HCT116 (cell line): ENCODE data around the gene POU5F1. TPM values are rescaled to one million over a fixed set of nuclear protein-coding genes. Genes with fewer than 3 reads are reported as not detected.

Experiments used
- ATAC-seq: fragments of 200-7000 bp; cut with Tn5 transposase; 2 replicates; pipeline ENCODE4 v1.9.1; 2020; ENCODE audit warnings: mild to moderate bottlenecking, moderate library complexity
- BruUV-seq: library from RNA; stranded (reverse); fragments of 400-500 nt; replicated peaks from 2 replicates; lab custom pipeline; 2021; lab: Mats Ljungman, UMichigan
- CTCF ChIA-PET: fragments of 300-600 bp; sonication (Branson Sonifier 250); formaldehyde crosslinking; loops from one replicate; lab custom pipeline; 2021; ENCODE audit warnings: antibody characterized with exemption; lab: Charles Lee
- POLR2A ChIA-PET: fragments of 300-600, 350-600 bp; sonication (Branson Sonifier 250); formaldehyde crosslinking; loops from one replicate; lab custom pipeline; 2021; ENCODE audit warnings: antibody characterized with exemption; lab: Charles Lee
- RAD21 ChIA-PET, 2 experiments: fragments of 300-600 bp; sonication (Branson Sonifier 250); formaldehyde crosslinking; loops; one replicate each; lab custom pipeline; 2023; ENCODE audit warnings: low total read pairs in 2 of 2; ENCODE audit not compliant: uncharacterized antibody in 2 of 2, unreplicated experiment in 2 of 2, low non-redundant PET in 1 of 2; lab: Charles Lee
- DNase-seq: peaks from one replicate; pipeline ENCODE4 v3.0.0-alpha.2; 2010; ENCODE audit warnings: low read depth, low spot score
- H2AFZ ChIP-seq: fragments of 200-600 bp; shearing (Covaris generic), sonication (generic); 2 replicates; pipeline ENCODE4 v1.6.1; 2017; ENCODE audit warnings: low read depth, mixed run types, mixed read lengths, antibody characterized with exemption, low read length; ENCODE audit not compliant: poor library complexity, severe bottlenecking
- H3K27ac ChIP-seq: 2 replicates; pipeline ENCODE4 v1.5.1; 2012; ENCODE audit warnings: low read depth, low read length
- H3K27me3 ChIP-seq: fragments of 200-600 bp; sonication (generic); 2 replicates; pipeline ENCODE4 v1.6.1; 2016; ENCODE audit warnings: mixed run types, low read length, mixed read lengths; ENCODE audit not compliant: insufficient read depth
- H3K36me3 ChIP-seq, 2 experiments: fragments of 200-500 bp in 1 of 2; fragments of 200-600 bp in 1 of 2; sonication (Bioruptor generic) in 1 of 2; sonication (generic) in 1 of 2; 2 replicates each; pipeline versions ENCODE4 v1.5.1 to v1.6.1; 2014 to 2016; ENCODE audit warnings: low read length in 2 of 2, inconsistent platforms in 1 of 2, mixed read lengths in 1 of 2, mixed run types in 1 of 2; ENCODE audit not compliant: insufficient read depth in 2 of 2, control insufficient read depth in 1 of 2
- H3K4me1 ChIP-seq, 2 experiments: fragments of 200-600 bp in 1 of 2; sonication (generic) in 1 of 2; 2 replicates each; pipeline versions ENCODE4 v1.5.1 to v1.6.1; 2012 to 2017; ENCODE audit warnings: low read length in 2 of 2, inconsistent platforms in 1 of 2, mild to moderate bottlenecking in 1 of 2, mixed read lengths in 1 of 2, mixed run types in 1 of 2, moderate library complexity in 1 of 2; ENCODE audit not compliant: insufficient read depth in 2 of 2, control insufficient read depth in 1 of 2
- H3K4me2 ChIP-seq: fragments of 200-600 bp; sonication (generic); 2 replicates; pipeline ENCODE4 v1.6.1; 2017; ENCODE audit warnings: mixed run types, low read length, mixed read lengths
- H3K4me3 ChIP-seq, 2 experiments: fragments of 200-600 bp in 1 of 2; sonication (generic) in 1 of 2; replicated peaks in 1 of 2; 2 replicates each; pipeline ENCODE4 v1.5.1; 2011 to 2016; ENCODE audit warnings: low read length in 2 of 2, control low read depth in 1 of 2, low read depth in 1 of 2, mild to moderate bottlenecking in 1 of 2, mixed read lengths in 1 of 2, mixed run types in 1 of 2
- H3K79me2 ChIP-seq: fragments of 200-600 bp; sonication (generic); 2 replicates; pipeline ENCODE4 v1.6.1; 2017; ENCODE audit warnings: mild to moderate bottlenecking, mixed run types, low read length, moderate library complexity, mixed read lengths; ENCODE audit not compliant: insufficient read depth
- H3K9ac ChIP-seq: fragments of 200-600 bp; sonication (generic); 2 replicates; pipeline ENCODE4 v1.6.1; 2016; ENCODE audit warnings: low read length, mixed read lengths
- H3K9me2 ChIP-seq: fragments of 200-600 bp; sonication (generic), shearing (Covaris generic); 2 replicates; pipeline ENCODE4 v1.6.1; 2017; ENCODE audit warnings: mixed run types, mild to moderate bottlenecking, moderate library complexity; ENCODE audit not compliant: insufficient read depth
- H3K9me3 ChIP-seq, 2 experiments: fragments of 200-500 bp in 1 of 2; fragments of 200-600 bp in 1 of 2; sonication (Bioruptor generic) in 1 of 2; sonication (generic) in 1 of 2; 2 replicates each; pipeline ENCODE4 v1.6.1; 2014 to 2017; ENCODE audit warnings: low read length in 2 of 2, mixed read lengths in 2 of 2, inconsistent platforms in 1 of 2, low read depth in 1 of 2, mild to moderate bottlenecking in 1 of 2, mixed run types in 1 of 2, moderate library complexity in 1 of 2; ENCODE audit not compliant: control insufficient read depth in 1 of 2, insufficient read depth in 1 of 2
- H4K20me1 ChIP-seq: fragments of 200-600 bp; sonication (generic), shearing (Covaris generic); 2 replicates; pipeline ENCODE4 v1.6.1; 2017; ENCODE audit warnings: mixed run types, mild to moderate bottlenecking, moderate library complexity; ENCODE audit not compliant: insufficient read depth
- CBX3 ChIP-seq: IDR thresholded peaks from 2 replicates; pipeline ENCODE4 v1.6.1; 2012; ENCODE audit warnings: low read depth
- CEBPB ChIP-seq: IDR thresholded peaks from 2 replicates; pipeline ENCODE4 v1.6.1; 2012; ENCODE audit warnings: low read depth
- EGR1 ChIP-seq: IDR thresholded peaks from 2 replicates; pipeline ENCODE4 v1.6.1; 2012; ENCODE audit warnings: low read depth
- ELF1 ChIP-seq: IDR thresholded peaks from 2 replicates; pipeline ENCODE4 v1.6.1; 2012; ENCODE audit warnings: low read depth, borderline replicate concordance
- EZH2 ChIP-seq: fragments of 200-600 bp; sonication (generic); IDR thresholded peaks from 2 replicates; pipeline ENCODE4 v1.6.1; 2017; ENCODE audit warnings: antibody characterized with exemption, mixed run types
- POLR2A ChIP-seq: IDR thresholded peaks from 2 replicates; pipeline ENCODE4 v1.7.0; 2011; ENCODE audit warnings: borderline replicate concordance; ENCODE audit not compliant: insufficient read depth, insufficient read length; ENCODE audit errors: extremely low read depth
- POLR2AphosphoS5 ChIP-seq: IDR thresholded peaks from 2 replicates; pipeline ENCODE4 v1.6.1; 2011; ENCODE audit warnings: mild to moderate bottlenecking, low read depth, low read length, moderate library complexity
- RAD21 ChIP-seq: IDR thresholded peaks from 2 replicates; pipeline ENCODE4 v1.6.1; 2012; ENCODE audit warnings: low read depth, mild to moderate bottlenecking
- SIN3A ChIP-seq: IDR thresholded peaks from 2 replicates; pipeline ENCODE4 v1.6.1; 2012; ENCODE audit warnings: low read depth
- SP1 ChIP-seq: IDR thresholded peaks from 2 replicates; pipeline ENCODE4 v1.6.1; 2012; ENCODE audit warnings: low read depth
- SRF ChIP-seq: IDR thresholded peaks from 2 replicates; pipeline ENCODE4 v1.6.1; 2012; ENCODE audit warnings: low read depth
- TCF7L2 ChIP-seq: IDR thresholded peaks from 2 replicates; pipeline ENCODE4 v1.7.0; 2011; ENCODE audit warnings: borderline replicate concordance, inconsistent platforms; ENCODE audit not compliant: insufficient read depth, insufficient read length; ENCODE audit errors: extremely low read depth
- ZFX ChIP-seq: fragments of 450-650 bp; IDR thresholded peaks from 2 replicates; pipeline ENCODE4 v1.6.1; 2017
- intact Hi-C: fragments of 100-400 bp; cut with micrococcal nuclease; formaldehyde crosslinking; loops from 2 replicates; pipeline ENCODE4 v1.10.0; 2022
- total RNA-seq: library from RNA; stranded (reverse); gene quantifications from one replicate; pipeline ENCODE4 v1.2.1, GENCODE V29; 2021; ENCODE audit not compliant: unreplicated experiment
- TF ChIP-seq, protein P1 (sequence below): IDR thresholded peaks from 2 replicates; pipeline ENCODE4 v1.6.1; 2012; ENCODE audit warnings: low read depth
- TF ChIP-seq, protein P2 (sequence below): IDR thresholded peaks from 2 replicates; pipeline ENCODE4 v1.6.1; 2012
- TF ChIP-seq, protein P3 (sequence below): IDR thresholded peaks from 2 replicates; pipeline ENCODE4 v1.6.1; 2012

Gene POU5F1
- total RNA-seq, 1 experiment from 2014 or later, result 1.9 TPM

DNA sequence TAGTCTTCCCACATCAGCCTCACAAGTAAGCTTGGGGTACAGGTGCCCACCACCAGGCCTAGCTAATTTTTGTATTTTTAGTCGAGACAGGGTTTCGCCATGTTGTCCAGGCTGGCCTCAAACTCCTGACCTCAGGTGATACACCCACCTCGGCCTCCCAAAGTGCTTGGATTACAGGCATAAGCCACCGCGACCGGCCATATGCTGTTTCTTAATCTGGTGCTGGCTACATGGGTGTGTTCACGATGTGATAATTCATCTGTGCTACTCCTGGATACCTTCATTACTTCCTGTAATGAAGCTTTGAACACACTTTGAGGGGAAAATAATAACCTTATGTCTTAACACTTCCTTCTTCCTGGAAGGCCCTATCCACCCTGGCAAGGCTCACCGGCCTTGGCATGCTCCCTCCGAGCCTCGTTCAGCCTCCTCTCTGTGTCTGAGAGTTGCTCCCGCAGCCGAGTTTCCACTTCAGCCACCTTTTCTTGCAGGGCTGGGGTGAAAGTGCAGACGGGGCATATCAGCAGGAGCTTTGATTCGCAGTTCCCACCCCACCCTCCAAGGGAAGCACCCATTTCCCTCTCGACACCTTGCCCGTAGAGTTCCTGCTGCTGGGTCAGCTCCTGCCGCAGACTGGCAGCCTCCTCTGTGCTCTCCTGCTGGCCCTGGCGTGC lies 26.0 kb downstream of the POU5F1 start:
- ChIA-PET CTCF (no interaction called here), RAD21 (no interaction called here)

DNA sequence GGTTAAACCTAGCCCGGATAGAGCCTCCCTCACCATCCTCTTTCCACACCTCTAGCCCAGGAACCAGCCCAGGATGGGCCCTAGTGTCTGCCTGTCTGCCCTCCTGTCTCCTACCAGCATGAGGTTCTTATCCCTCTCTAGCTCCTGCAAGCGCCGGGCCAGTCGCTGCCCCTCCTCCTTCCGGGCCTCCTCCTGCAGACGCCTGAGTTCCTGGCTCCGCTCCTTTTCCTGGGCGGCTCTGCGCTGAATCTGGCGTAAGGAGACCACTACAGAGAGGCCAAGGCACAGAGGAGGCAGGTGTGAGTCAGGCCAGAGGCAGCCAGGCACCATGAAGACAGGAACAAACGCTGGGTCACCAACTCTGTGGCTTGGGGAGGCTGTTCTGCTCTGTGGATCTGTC lies 27.3 kb downstream of the POU5F1 start:
- Histone ChIP-seq H3K27me3 (no peaks in the 10 kb centered on the region), H3K9me2 (no peaks in the 10 kb centered on the region), H3K9me3 (no peaks in the 10 kb centered on the region), H3K27ac (no peak overlapping the region), H3K4me2 (no peak overlapping the region), H3K79me2 (no peaks in the 10 kb centered on the region), H3K9ac (no peak overlapping the region), H4K20me1 (no peaks in the 10 kb centered on the region), H3K36me3 (peaks cover 0 to 3% of the 10 kb centered on the region in 2 experiments; a peak in 1 of 4 replicates), H2AFZ (no peak overlapping the region), H3K4me3 (no peak overlapping the region), H3K4me1 (peaks cover 0 to 7% of the 10 kb centered on the region in 2 experiments; a peak in 1 of 4 replicates)
- TF ChIP-seq SP1 (no peak), CBX3 (no peak), POLR2A (no peak), EGR1 (no peak), TCF7L2 (no peak), POLR2AphosphoS5 (no peak), EZH2 (no peak), ZFX (no peak), SRF (no peak), CEBPB (no peak)
- TF ChIP-seq, protein P1, sequence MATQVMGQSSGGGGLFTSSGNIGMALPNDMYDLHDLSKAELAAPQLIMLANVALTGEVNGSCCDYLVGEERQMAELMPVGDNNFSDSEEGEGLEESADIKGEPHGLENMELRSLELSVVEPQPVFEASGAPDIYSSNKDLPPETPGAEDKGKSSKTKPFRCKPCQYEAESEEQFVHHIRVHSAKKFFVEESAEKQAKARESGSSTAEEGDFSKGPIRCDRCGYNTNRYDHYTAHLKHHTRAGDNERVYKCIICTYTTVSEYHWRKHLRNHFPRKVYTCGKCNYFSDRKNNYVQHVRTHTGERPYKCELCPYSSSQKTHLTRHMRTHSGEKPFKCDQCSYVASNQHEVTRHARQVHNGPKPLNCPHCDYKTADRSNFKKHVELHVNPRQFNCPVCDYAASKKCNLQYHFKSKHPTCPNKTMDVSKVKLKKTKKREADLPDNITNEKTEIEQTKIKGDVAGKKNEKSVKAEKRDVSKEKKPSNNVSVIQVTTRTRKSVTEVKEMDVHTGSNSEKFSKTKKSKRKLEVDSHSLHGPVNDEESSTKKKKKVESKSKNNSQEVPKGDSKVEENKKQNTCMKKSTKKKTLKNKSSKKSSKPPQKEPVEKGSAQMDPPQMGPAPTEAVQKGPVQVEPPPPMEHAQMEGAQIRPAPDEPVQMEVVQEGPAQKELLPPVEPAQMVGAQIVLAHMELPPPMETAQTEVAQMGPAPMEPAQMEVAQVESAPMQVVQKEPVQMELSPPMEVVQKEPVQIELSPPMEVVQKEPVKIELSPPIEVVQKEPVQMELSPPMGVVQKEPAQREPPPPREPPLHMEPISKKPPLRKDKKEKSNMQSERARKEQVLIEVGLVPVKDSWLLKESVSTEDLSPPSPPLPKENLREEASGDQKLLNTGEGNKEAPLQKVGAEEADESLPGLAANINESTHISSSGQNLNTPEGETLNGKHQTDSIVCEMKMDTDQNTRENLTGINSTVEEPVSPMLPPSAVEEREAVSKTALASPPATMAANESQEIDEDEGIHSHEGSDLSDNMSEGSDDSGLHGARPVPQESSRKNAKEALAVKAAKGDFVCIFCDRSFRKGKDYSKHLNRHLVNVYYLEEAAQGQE, result no peak
- TF ChIP-seq, protein P2, sequence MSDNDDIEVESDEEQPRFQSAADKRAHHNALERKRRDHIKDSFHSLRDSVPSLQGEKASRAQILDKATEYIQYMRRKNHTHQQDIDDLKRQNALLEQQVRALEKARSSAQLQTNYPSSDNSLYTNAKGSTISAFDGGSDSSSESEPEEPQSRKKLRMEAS, result no peak
- TF ChIP-seq, protein P3, sequence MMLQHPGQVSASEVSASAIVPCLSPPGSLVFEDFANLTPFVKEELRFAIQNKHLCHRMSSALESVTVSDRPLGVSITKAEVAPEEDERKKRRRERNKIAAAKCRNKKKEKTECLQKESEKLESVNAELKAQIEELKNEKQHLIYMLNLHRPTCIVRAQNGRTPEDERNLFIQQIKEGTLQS, result no peak
- ATAC-seq, result no peak
- ChIA-PET CTCF (no interaction called here), RAD21 (no interaction called here), POLR2A (no interaction called here)
- no TSS peak for BruUV-seq
- no peak for DNase-seq
- intact Hi-C loops, result no loop called here

More for the DNA sequence above, 26.0 kb downstream of the POU5F1 start:
- Histone ChIP-seq H3K36me3 (peaks cover 0 to 3% of the 10 kb centered on the region in 2 experiments; a peak in 1 of 4 replicates), H3K27me3 (no peaks in the 10 kb centered on the region), H3K4me2 (no peak overlapping the region), H3K9ac (no peak overlapping the region), H3K4me3 (no peak overlapping the region), H2AFZ (no peak overlapping the region), H3K9me2 (no peaks in the 10 kb centered on the region), H3K79me2 (no peaks in the 10 kb centered on the region), H4K20me1 (no peaks in the 10 kb centered on the region), H3K9me3 (no peaks in the 10 kb centered on the region), H3K27ac (no peak overlapping the region), H3K4me1 (no peaks in the 10 kb centered on the region)
- no TSS peak for BruUV-seq
- TF ChIP-seq ZFX, result no peak
- TF ChIP-seq TCF7L2, result no peak
- no peak for TF ChIP-seq SRF
- TF ChIP-seq SIN3A, result no peak
- no peak for TF ChIP-seq EGR1
- TF ChIP-seq RAD21, result no peak
- TF ChIP-seq CEBPB, result no peak
- TF ChIP-seq ELF1, result no peak
- DNase-seq, result no peak
- ATAC-seq, result no peak
- intact Hi-C loops, result no loop called here
- POLR2A ChIA-PET, result no interaction called here
